HG02938 (cell line): ENCODE data around the gene IL31.
"Not testable (repeated sequence)": the region's sequence is repeated elsewhere in the genome, so short reads cannot be mapped to it uniquely, and the experiment has no call there.

Experiments
- ATAC-seq: cut with Tn5 transposase; IDR thresholded peaks from one replicate; pipeline ENCODE4 v1.9.1; 2021; ENCODE audit warnings: mild to moderate bottlenecking, moderate library complexity; ENCODE audit not compliant: unreplicated experiment

Gene IL31

DNA sequence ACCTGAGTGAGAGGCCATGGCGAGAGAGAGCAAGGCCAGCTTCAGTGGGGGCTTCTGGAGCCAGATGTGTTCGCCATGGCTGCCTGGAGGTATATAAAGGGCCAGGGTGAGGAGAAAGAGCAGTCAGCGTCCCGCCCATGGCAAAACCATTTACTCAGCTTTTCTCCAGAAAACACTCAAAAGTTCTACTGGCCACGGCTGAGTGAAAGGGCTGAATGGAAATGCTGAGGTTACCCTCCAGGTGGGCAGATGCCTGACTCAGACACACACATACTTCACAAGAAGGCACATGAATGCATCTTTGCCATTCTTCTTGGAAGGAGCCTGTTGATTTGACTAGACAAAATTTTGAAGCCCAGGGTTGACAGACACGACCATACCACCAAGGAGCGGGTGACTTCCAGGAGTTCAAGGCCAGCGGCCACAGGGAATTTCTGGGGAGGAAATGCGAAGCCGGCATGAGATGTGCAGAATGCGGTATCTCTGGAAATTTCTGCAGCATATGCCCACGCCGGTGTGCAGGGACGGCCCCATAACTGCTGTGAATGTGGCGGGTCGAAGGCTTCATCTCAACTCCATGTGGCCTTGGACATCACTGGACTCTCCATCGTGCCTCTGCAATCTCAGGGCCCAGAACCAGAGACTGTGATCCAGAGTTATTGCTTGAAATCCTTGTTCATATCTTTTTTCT lies at the start of gene IL31:
Gene IL31, minus strand, starts transcription at position 67 of the 691 bp plus-strand sequence. Its CDS starts 49 bp downstream, at position 18.
- no peak for ATAC-seq

DNA sequence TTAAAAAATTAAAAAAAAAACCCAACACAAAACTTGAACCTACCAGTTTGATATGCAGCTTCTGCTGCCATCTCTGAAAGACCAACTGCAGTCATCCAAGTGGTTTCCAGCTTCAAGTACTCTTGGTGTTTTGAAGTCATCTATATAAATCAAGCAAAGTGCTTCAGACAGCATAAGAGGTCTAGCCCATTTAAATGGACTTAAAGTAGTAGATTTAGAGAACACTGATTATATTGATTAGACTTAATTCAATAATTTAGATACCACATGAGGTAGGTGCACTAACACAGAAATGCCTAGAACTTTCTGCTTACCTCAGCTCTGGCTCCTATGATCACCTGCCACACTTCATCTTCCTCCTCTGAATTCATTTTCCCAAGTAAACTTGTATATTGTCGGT lies 42.4 kb upstream of the IL31 start:
- ATAC-seq: no peak

DNA sequence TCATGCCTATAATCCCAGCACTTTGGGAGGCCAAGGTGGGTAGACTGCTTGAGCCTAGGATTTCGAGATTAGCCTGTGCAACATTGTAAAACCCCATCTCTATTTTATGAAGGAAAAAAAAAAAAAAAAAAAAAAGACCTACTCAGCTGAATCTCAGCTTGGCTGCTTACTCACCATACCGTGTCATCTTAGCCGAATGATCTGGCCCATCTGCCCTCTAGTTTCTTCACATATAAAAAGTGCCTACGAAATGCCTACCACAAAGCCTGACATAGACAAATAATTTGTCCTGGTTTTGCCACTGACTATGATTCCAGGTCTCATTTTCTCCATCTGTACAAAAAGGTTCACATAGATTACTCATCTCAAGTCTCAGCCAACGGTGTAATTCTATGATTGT lies 41.8 kb upstream of the IL31 start:
- ATAC-seq: no peak

DNA sequence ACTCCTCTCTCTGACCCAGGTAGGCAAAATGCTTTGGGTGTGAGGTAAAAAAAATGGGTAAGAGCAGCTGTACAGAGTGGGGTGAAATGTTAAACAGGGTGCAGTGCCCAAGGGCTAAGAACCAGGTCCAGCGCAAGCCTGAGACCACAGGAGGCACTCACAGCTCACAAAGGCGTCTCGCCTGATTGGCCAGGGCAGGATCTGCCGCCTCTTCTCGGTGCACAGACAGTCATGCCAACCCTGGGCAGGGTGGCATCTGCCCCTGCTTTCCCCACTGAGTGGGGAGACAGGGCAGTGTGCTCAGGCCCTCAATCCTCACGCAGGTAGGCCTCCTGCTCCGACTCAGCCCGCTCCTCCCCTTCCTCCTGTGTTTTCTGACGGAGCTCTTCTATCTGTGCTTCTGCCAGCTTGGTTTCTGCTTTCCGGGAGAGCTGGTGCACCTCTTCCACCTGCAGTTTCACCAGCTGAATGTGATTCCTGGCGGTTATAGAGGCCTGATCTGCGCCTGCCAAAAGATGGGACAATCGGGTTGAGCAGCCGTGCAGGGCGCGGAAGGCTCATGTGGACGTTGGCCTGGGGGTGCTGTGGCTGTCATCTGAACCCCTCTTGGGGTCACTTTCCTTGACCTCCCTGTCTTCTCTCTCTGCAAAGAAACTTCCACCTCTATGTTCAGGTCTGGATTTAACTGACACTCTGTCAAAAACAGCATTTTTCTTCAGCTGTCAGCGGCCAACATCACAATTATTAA lies 34.2 kb upstream of the IL31 start:
- no peak for ATAC-seq

DNA sequence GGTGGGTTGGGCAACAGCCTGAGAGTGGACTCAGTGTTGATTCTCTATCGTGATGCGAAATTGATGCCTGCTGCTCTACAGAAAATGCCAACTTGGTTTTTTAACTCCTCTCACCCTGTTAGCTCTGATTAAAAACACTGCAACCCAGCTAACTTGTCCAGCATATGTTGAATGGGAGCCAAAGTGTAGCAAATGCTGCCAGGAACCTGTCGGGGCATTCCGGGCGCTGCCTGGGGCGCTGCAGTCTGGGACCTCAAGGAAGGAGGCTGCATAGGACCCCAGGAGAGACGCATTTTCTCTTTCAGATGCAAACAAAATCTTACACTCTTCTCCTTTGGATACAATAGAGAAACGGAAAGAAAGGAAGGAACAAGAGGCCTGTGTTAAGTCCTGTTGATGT lies 33.4 kb upstream of the IL31 start:
- no peak for ATAC-seq

DNA sequence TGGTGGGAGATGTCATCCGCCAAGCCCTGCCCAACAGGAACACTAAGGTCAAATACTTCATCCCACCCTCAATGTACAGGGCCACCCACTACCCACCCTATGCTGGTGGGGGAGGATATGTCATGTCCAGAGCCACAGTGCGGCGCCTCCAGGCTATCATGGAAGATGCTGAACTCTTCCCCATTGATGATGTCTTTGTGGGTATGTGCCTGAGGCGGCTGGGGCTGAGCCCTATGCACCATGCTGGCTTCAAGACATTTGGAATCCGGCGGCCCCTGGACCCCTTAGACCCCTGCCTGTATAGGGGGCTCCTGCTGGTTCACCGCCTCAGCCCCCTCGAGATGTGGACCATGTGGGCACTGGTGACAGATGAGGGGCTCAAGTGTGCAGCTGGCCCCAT lies 33.0 kb upstream of the IL31 start:
- ATAC-seq: no peak

DNA sequence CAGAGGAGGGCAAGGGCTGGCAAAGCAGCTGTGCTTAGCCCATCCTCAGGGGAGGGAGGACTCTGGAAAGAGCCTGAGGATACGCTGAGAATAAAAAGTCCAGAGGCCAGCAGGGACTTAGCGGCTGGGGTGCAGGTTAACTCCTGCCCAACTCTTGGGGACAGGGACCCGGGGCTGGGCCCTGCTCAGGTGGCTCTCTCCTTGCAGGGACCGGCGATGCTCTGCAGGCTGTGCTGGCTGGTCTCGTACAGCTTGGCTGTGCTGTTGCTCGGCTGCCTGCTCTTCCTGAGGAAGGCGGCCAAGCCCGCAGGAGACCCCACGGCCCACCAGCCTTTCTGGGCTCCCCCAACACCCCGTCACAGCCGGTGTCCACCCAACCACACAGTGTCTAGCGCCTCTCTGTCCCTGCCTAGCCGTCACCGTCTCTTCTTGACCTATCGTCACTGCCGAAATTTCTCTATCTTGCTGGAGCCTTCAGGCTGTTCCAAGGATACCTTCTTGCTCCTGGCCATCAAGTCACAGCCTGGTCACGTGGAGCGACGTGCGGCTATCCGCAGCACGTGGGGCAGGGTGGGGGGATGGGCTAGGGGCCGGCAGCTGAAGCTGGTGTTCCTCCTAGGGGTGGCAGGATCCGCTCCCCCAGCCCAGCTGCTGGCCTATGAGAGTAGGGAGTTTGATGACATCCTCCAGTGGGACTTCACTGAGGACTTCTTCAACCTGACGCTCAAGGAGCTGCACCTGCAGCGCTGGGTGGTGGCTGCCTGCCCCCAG lies 32.3 kb upstream of the IL31 start:
- no peak for ATAC-seq

DNA sequence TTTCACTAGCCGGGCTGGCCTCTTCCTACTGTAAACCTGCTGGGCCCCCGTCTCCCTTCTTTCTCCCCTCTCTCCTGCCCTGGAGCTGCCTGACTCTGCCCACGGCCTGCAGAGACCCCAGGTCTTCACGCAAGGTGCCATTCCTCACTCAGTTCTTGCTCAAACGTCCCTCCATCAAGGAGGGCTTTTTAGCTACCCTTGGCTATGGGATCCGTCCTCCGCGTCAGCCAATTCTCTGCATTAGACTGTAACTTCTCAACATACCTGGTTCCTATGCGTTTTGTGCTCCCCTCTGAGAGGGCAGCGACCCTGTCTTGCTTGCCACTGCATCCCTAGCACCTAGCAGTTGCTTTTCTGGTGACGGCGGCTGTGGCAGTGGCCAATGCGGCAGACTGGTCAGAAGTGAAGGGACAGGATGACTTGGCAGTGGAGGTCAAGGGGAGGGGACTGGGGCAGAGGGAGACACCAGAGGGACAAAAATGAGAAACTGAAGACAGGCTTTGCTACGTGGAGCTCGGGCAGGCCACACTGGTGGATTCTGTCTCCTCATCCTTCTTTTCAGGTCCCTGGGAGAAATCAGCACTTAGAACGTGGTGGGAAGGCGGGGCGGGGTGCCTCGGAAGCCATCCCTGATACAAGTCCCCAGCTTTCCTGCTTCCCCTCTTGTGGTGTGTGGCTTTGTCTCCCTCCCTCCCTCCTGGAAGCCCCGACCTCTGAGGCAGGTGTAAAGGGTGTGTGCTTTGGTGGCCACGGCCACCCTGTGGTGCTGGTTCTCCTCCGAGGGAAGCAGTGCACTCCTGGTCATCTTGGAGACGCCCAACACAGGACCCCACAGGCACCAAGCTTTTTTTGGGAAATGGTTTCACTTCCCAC lies 31.3 kb upstream of the IL31 start:
- no peak for ATAC-seq

DNA sequence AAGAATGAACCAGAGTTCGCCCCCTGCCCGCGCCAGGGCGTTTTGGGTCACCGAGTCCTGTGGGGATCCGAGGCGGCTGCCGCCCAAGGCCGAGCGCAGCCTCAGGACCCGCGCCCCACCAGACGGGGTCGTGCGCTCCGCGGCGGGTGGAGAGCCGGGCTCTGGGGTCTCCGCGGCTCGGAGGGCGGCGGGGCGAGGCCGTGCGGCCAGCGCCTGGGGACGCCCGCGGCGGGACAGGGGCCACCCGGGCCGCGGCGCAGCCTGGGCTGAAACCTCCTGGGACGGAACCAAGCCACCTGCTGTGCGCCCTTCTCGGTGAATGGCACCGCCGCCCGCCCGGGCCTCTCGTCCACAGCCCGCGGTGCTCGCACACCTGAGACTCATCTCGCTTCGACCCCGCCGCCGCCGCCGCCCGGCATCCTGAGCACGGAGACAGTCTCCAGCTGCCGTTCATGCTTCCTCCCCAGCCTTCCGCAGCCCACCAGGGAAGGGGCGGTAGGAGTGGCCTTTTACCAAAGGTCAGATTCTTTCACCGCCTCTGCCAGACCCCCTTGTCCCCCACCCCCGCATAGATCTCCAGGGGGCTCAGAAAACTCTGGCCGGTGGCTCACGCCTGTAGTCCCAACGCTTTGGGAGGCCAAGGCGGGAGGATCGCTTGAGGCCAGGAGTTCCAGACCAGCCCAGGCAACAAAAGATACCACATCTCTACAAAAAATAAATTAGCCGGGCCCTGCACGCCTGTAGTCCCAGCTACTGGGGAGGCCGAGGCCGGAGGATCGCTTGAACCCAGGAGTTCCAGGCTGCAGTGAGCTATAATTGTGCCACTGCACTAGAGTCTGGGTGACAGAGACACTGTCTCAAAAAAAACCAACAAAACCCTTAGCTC lies 30.4 kb upstream of the IL31 start:
- no peak for ATAC-seq

DNA sequence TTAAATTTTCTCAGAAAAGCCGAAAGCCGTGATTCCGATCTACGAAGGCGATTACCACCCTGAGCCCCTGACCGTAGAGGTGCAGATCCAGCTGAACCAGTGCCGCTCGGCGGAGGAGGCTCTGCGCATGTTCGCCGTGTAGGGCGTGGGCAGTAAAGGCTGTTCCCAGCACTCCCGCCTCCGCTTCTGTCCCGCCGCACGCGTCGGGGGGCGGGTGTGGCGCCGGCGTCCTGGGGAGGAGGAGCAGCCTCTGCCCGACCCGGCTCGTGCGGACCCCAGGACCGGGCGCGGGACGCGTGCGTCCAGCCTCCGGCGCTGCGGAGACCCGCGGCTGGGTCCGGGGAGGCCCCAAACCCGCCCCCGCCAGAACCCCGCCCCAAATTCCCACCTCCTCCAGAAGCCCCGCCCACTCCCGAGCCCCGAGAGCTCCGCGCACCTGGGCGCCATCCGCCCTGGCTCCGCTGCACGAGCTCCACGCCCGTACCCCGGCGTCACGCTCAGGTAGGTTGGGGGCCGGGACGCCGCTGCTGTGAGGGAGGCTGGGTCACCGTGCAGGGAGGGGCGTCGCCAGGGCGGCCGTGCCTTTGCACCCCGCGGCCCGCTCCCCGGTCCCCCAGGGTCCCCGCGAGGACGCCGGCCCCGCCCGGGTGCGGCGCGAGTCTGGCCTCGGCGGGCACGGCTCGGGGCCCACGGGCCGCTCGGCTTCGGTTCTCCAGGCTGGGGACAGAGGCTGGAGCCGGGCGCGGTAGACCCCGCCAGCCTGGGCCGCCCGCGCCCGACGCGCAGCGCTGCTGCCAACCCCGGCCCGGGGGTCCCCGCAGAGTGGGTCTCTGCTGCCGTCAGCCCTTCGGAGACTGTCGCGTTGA lies 29.5 kb upstream of the IL31 start, which contains the start of gene B3GNT4:
Gene B3GNT4, plus strand, starts transcription at position 409 of the 866 bp plus-strand sequence. CDS start 910 bp downstream, outside the sequence.
- no peak for ATAC-seq

DNA sequence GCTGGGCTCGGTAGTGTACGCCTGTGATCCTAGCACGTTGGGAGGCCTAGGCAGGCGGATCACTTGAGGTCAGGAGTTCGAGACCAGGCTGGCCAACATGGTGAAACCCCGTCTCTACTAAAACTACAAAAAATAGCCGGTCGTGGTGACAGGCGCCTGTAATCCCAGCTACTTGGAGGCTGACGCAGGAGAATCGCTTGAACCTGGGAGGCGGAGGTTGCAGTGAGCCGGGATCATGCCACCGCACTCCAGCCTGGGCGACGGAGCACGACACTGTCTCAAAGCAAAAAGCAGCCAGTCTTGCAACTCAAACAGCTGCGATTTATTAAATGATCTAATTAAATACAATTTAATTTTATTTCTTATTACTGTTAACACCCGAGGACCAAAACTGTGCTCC lies 28.8 kb upstream of the IL31 start:
- not testable (repeated sequence) for ATAC-seq

DNA sequence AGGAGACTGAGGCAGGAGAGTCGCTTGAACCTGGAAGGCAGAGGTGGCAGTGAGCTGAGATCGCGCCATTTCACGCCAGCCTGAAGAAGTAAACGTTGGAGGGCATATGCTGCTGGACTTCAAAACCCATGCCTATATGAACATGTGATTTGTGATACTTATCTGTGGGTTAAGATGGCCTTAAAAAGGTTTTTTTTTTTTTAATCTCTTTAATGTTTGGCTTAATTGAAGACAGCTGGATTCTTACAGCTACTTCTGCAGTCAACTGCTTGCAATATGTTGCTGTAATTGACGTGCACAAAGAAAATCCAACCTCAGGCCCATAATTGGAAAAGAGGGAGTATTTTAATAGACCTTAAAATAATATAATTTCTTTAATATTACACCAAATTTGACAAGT lies 28.0 kb upstream of the IL31 start:
- ATAC-seq: no peak

DNA sequence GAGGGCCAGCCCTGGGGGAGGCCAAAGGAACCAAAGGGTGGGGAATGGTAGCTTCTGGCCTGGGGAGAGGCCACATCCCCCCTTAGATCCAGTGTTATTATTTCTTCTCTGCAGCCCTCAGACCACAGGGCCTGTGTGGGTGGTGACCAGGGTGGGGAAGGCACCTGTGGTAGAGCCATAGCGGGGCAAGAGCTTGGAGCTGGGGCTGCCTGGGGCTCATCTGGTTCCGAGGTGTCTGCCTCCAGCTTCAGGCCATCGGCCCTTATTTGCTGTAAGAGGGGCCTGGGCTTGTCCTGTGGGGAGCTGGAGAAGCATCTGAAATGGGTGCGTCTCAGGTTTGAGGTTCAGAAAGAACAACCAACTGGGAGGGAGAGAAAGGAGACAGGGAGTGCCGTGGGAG lies 27.4 kb upstream of the IL31 start:
- ATAC-seq: no peak

DNA sequence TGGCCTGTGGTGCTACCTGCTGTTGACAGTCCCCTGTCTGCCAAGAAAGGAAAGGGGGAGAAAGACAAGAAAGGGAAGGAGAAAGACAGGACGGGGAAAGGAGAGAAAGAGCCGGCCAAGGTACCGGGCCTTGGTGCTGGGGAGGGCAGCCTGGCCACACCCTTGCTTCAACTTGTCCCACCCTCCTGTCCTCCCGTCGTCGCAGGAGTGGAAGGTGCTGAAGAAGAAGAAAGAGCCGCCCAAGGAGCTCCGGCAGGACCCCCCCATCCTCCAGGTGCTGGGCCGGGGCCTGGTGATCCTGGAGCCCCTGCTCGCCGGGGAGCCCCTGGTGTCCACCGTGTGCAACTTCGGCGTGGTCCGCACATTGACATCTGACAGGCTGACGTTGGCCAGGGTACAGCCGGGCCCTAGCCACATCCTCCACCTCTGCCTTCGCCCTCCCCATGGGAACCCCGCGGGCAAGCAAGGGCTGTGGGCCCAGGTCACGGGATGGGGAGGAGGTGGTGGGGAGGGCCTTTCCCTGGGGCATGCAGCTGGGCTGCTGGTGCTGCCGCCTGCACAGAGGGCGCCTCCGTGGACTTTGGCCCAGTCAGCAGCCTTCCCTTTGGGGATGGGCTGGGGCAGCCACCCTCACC lies 26.6 kb upstream of the IL31 start:
- no peak for ATAC-seq

DNA sequence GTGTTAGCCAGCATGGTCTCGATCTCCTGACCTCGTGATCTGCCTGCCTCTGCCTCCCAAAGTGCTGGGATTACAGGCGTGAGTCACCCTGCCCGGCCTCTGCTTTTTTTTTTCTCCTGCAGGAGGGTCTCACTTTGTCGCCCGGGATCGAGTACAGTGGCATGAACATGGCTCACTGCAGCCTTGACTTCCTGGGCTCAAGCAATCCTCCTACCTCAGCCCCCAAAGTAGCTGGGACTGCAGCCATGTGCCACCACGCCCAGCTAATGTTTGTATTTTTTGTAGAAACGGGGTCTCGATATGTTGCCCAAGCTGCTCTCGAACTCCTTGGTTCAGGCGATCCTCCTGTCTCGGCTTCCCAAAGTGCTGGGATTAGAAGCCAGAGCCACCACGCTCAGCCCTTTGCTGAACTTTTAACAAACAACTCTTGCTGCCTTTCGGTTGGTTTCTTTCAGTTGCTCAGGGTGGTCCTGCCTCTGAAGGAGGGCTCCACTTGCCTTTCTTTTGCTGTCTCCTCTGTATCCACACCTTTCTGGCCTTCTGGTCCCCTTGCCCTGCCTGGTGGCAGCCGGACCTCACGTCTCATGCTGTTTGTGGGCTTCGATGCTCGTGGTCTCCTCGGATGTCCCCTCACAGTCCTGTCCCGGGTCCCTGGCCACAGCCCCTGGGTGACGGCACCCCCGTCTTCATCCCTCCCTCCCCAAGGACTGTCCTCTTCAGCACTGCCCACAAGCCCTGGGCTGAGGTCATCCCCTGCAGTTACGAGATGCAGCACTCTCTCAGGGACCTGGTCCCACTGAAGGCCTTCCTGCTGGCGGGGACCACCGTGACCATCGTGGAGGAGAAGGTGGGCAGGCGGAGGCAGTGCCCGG lies 25.7 kb upstream of the IL31 start:
- ATAC-seq: no peak

DNA sequence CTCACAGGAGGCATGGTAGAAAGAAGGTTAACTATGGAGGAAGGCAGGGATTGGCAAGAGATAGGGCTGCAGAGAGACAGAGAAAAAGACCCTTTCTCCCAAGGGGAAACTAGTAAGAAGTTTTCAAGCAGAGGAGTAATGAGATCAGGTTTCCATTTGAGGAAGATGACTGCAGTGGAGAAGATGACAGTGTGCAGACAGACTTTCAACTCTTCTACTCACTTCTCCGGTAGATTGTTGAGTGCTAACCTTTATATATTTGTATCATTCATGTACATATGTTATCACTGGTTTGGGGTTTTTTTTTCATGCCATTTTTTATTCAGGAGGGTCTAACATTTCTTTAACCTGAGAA lies 23.6 kb upstream of the IL31 start:
- no peak for ATAC-seq

DNA sequence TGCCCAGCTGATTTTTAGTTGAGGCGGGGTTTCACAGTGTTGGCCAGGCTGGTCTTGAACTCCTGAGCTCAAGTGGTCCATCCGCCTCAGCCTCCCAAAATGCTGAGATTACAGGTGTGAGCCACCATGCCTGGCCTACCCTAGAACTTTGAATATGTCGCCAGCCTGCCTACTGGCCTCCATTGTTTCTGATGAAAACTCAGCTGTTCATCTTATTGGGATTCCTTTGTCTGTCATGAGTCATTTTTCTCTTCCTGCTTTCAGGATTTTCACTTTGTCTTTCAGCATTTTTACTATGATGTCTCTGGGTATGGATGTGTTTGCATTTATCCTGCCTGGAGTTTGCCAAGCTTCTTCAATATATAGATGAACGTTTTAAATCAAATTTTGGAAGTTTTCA lies 21.4 kb upstream of the IL31 start:
- no peak for ATAC-seq
